ENCODE results near the gene MAP2K4.

MAP2K4 gene

DNA sequence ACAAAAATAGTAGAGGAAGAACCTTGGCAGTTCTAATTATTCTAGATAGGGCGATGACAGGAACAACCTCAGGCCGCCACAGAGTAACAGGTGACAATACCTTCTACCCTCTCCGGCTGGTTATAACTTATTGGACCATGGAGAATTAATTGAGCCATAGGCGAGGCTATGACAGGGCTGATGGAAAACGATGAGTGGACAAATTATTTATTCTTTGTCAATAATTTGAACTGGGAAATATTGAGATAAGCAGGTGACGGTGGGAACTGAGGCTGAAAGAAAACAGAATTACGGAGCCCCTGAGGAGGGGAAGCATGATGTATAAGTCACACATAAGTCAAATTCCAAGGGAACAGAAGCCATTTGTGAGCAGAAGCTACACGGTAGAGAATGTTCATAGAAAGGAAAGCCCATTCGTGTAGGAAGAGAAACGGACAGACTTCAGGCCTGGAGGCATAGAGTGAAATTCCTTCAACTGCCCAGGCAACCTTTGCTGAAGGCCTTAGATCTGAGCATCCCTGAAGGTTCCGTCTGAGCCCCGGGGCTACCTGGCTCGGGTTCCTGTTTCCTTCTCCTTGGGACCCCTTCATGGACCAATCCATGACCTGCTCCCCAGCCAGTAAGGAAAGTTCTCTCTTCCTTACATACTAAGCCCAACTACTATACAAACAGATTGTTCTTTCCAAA, 158.1 kb downstream of the MAP2K4 start:
- no peak for DNase-seq

DNA sequence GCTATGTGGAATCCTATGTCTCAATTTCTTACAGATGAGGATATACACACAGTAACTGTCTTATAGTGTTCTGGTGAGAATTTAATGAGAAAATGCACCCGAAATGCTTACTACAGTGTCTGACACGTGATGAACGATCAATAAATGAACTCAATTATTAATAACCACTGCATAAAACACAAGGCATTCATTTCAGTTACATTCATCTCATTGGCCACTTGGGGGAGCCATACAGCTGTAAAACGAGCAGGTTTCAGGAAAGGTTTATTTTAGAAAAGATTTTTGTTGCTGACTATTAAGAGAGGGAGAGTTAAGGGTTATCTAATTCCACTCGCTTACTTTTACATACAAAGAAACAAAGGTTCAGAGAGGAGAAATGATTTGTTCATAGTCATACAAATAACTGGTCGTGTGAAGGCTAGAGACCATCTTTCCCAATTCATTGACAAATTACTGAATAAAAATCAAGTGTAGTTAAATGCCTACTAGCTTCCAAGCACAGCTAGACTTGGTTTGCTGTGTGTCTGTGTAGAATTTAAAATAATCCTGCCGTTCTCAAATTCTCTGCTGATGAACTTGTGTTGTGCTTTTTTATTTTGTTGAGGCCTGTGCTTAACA, 160.1 kb downstream of the MAP2K4 start:
- no peak for DNase-seq

DNA sequence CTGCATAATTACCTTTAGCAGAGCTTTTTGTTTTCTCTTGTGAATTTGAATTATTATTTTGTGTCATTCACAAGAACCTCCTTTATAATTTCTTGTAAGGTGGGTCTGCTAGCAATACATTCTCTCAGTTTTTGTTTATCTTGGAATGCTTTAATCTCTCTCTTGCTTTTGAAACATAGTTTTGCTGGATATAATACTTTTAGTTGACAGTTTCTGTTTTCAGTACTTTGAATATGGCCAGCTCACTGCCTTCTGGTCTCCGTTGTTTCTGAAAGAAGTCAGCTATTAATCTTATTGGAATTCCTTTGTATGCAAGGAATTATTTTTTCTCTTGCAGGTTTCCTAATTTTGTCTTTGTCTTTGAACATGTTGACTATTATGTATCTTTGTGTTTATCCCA, 167.0 kb downstream of the MAP2K4 start:
- DNase-seq, result no peak

DNA sequence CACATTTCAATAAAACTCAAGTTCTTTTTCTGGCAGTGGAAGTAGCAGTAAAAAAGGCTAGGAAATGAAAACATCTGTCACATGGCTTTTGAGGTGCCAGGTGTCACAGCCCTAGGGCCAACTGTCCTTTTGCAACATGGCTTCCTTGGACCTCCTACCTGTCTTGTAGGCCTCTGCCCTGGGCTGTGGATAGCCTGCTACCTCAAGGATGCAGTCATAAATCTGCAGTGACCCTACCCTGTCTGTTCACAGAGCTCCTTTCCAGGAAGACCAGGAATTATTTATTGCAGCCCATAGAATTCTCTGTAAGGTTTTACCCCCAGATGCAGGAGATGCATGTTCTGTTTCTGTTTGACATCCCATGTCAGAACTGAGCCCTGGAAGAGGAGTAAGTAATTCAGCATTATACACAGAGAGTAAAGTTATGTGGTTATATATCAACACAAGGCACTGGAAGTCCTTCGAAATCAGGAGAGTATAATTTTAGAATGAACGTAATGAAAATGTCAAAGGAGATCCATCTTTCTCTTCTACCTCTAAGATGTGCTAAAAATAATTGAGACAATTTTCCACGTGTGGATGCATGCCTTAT, 172.6 kb downstream of the MAP2K4 start:
- DNase-seq, result no peak
